Omental fat pad (tissue), 4 donors: ENCODE data around the gene MAP3K12. TPM values are rescaled to one million over a fixed set of nuclear protein-coding genes. Genes with fewer than 3 reads are reported as not detected.

ENCODE experiments used
- ATAC-seq: fragments of 150-250 bp; one replicate; pipeline ENCODE4 v1.9.1; 2016; ENCODE audit warnings: mild to moderate bottlenecking, moderate library complexity; ENCODE audit not compliant: low FRiP score
- DNase-seq: peaks from one replicate; pipeline ENCODE4 v3.0.0-alpha.2; 2019; ENCODE audit warnings: low spot score
- CTCF ChIP-seq, 3 donors: fragments of 450-650 bp; IDR thresholded peaks; one replicate each; pipeline ENCODE4 v1.5.1; 2016 to 2017; ENCODE audit warnings: antibody characterized with exemption in 3 of 3, mild to moderate bottlenecking in 3 of 3, moderate library complexity in 2 of 3
- total RNA-seq, 4 donors: library from RNA; depleted of rRNA; stranded (reverse); fragments of >200 nt; gene quantifications; one replicate each; pipeline ENCODE4 v1.1.0, GENCODE V29; 2016

MAP3K12 gene
- total RNA-seq, 4 donors from 2014 or later = 5.5 to 35.9 (median 17.1) TPM

GRCh38 chr12:53508534-53509170 lies 9.4 kb upstream of the MAP3K12 start:
- ATAC-seq = peak; percentile 86
- peak; percentile 83 for DNase-seq
- TF ChIP-seq CTCF (IDR thresholded peaks at IDR 0.05) = peak in 2 of 3 donors; percentile 55 to 78

GRCh38 chr12:53507603-53507885 lies 8.3 kb upstream of the MAP3K12 start:
- no peak for TF ChIP-seq CTCF (IDR thresholded peaks at IDR 0.05)
- no peak for DNase-seq

GRCh38 chr12:53506881-53507602 lies 7.8 kb upstream of the MAP3K12 start, which contains the start of gene NPFF:
Gene NPFF (minus strand): TSS chr12:53507484. CDS start chr12:53507474, 10 bp downstream.
- TF ChIP-seq CTCF (IDR thresholded peaks at IDR 0.05) = no peak
- ATAC-seq (no peak), DNase-seq (no peak)

More at GRCh38 chr12:53507603-53507885, 8.3 kb upstream of the MAP3K12 start:
- ATAC-seq = no peak

- no peak for ATAC-seq
- DNase-seq = no peak
- TF ChIP-seq CTCF (IDR thresholded peaks at IDR 0.05) = no peak
Measured at GRCh38 chr12:53506450-53506785, 7.2 kb upstream of the MAP3K12 start.

GRCh38 chr12:53505555-53506449 lies 6.5 kb upstream of the MAP3K12 start:
- no peak for TF ChIP-seq CTCF (IDR thresholded peaks at IDR 0.05)
- ATAC-seq (no peak), DNase-seq (no peak)

- TF ChIP-seq CTCF (IDR thresholded peaks at IDR 0.05) = no peak
- ATAC-seq = no peak
- DNase-seq = no peak
Measured at GRCh38 chr12:53505086-53505485, 5.8 kb upstream of the MAP3K12 start.
